ENCODE measurements around the gene SRL.
A peak's percentile ranks its signal among the peaks of the same experiment; 100 is the strongest.
"Not testable (repeated sequence)": the region's sequence is repeated elsewhere in the genome, so short reads cannot be mapped to it uniquely, and the experiment has no call there.

SRL gene

GRCh38 chr16:4166821-4167220 lies 75.1 kb downstream of the SRL start:
- Mint-ChIP-seq H3K27ac (no peak overlapping the region), H3K4me3 (no peak overlapping the region), H3K4me1 (ENCODE audit: low read depth) (peaks cover 22% of the 10 kb centered on the region), H3K9me3 (no peaks in the 10 kb centered on the region), H3K27me3 (peaks cover 18% of the 10 kb centered on the region), H3K36me3 (ENCODE audit: low read depth) (no peaks in the 10 kb centered on the region)
- intact Hi-C loops (cut with micrococcal nuclease) = no loop called here

DNA sequence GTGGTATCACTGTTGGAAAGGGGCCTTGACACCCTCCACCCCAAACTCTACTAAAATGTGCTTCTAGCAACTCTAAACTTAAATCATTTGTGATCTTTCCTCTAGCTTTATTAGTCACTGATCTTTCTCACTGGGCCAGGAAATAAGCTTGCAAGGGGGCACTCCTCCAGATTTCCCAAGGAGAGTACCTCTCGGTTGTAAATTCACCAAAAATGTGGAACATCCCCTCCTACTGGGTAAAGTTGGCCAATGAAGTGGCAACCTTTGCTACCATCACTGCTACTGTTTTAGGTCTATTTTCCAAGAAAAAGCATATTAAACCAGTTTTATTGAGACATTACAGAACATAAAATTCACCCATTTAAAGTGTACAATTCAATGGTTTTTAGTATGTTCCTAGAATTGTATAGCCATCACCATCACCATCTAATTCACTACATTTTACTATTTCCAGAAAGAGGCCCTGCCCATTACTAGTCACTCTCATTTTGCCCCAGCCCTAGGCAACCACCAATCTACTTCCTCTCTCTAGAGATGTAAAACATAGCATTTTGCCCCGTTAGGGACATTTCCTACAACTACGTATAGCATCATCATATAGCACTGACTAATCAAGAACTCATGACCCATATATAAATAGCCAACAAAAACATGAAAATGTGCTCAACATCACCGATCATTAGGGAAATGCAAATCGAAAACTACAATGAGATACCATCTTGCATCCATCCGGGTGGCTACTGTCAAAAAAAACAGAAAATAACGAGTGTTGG lies 81.0 kb downstream of the SRL start:
- no peak overlapping the region for H3K27ac Mint-ChIP-seq
- H3K36me3 Mint-ChIP-seq (ENCODE audit: low read depth) = no peaks in the 10 kb centered on the region
- H3K4me3 Mint-ChIP-seq = no peak overlapping the region
- intact Hi-C loops (cut with micrococcal nuclease) = no loop called here
- H3K4me1 Mint-ChIP-seq (ENCODE audit: low read depth) = peaks cover 24% of the 10 kb centered on the region
- H3K27me3 Mint-ChIP-seq = peaks cover 24% of the 10 kb centered on the region
- H3K9me3 Mint-ChIP-seq = no peaks in the 10 kb centered on the region

DNA sequence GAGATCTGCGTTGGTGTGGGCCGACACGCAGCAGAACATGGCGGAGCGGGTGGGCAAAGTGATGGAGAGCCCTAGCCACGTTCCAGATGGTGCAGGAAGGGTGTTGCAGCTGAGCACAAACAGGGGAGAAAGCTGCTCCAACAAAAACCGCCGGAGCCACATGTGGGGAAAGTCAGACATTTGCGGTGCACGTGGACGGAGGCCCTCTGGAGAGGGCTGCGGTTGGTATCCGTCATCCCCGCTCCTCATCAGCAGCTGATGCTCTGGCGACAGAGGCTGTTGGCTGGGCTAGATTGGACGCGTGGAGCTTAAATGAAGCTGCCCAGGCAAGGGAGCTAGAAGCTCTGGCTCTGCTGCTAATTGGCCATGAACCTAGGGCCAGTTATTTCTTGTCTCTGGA lies 82.2 kb downstream of the SRL start:
- H3K4me3 Mint-ChIP-seq = no peak overlapping the region
- no peaks in the 10 kb centered on the region for H3K9me3 Mint-ChIP-seq
- no peaks in the 10 kb centered on the region for H3K36me3 Mint-ChIP-seq (ENCODE audit: low read depth)
- H3K4me1 Mint-ChIP-seq (ENCODE audit: low read depth) = peaks cover 24% of the 10 kb centered on the region
- intact Hi-C loops (cut with micrococcal nuclease) = no loop called here
- H3K27ac Mint-ChIP-seq = no peak overlapping the region
- H3K27me3 Mint-ChIP-seq = peaks cover 34% of the 10 kb centered on the region

GRCh38 chr16:4158143-4159093 lies 83.5 kb downstream of the SRL start:
- Mint-ChIP-seq H3K27me3 (peaks cover 46% of the 10 kb centered on the region), H3K4me3 (no peak overlapping the region), H3K36me3 (ENCODE audit: low read depth) (no peaks in the 10 kb centered on the region), H3K27ac (no peak overlapping the region), H3K4me1 (ENCODE audit: low read depth) (peaks cover 24% of the 10 kb centered on the region), H3K9me3 (no peaks in the 10 kb centered on the region)
- intact Hi-C loops (cut with micrococcal nuclease) = no loop called here

- no peaks in the 10 kb centered on the region for H3K9me3 Mint-ChIP-seq
Measured at GRCh38 chr16:4157376-4157825, 84.5 kb downstream of the SRL start.

GRCh38 chr16:4156503-4156902 lies 85.4 kb downstream of the SRL start:
- H3K4me3 Mint-ChIP-seq; H3K9me3 Mint-ChIP-seq; intact Hi-C loops (cut with micrococcal nuclease); H3K27ac Mint-ChIP-seq; H3K36me3 Mint-ChIP-seq (ENCODE audit: low read depth): not testable (repeated sequence)
- H3K4me1 Mint-ChIP-seq (ENCODE audit: low read depth) = peaks cover 24% of the 10 kb centered on the region
- peaks cover 47% of the 10 kb centered on the region for H3K27me3 Mint-ChIP-seq

More at GRCh38 chr16:4157376-4157825, 84.5 kb downstream of the SRL start:
- Mint-ChIP-seq H3K4me3 (no peak overlapping the region), H3K4me1 (ENCODE audit: low read depth) (peaks cover 24% of the 10 kb centered on the region), H3K27ac (no peak overlapping the region), H3K27me3 (peaks cover 47% of the 10 kb centered on the region), H3K36me3 (ENCODE audit: low read depth) (no peaks in the 10 kb centered on the region)
- intact Hi-C loops (cut with micrococcal nuclease) = no loop called here

- intact Hi-C loops (cut with micrococcal nuclease); H3K9me3 Mint-ChIP-seq; H3K4me3 Mint-ChIP-seq; H3K36me3 Mint-ChIP-seq (ENCODE audit: low read depth); H3K4me1 Mint-ChIP-seq (ENCODE audit: low read depth); H3K27ac Mint-ChIP-seq: not testable (repeated sequence)
- H3K27me3 Mint-ChIP-seq = peaks cover 38% of the 10 kb centered on the region
Measured at GRCh38 chr16:4153364-4153763, 88.5 kb downstream of the SRL start.

- H3K9me3 Mint-ChIP-seq = no peaks in the 10 kb centered on the region
- no peak overlapping the region for H3K4me3 Mint-ChIP-seq
- H3K36me3 Mint-ChIP-seq (ENCODE audit: low read depth) = no peaks in the 10 kb centered on the region
- H3K27ac Mint-ChIP-seq = no peak overlapping the region
- H3K27me3 Mint-ChIP-seq = peaks cover 32% of the 10 kb centered on the region
- intact Hi-C loops (cut with micrococcal nuclease) = no loop called here
- H3K4me1 Mint-ChIP-seq (ENCODE audit: low read depth) = no peaks in the 10 kb centered on the region
Measured at GRCh38 chr16:4152267-4152666, 89.6 kb downstream of the SRL start.

GRCh38 chr16:4147236-4147635 lies 94.6 kb downstream of the SRL start:
- H3K27ac Mint-ChIP-seq = no peak overlapping the region
- peaks cover 23% of the 10 kb centered on the region for H3K27me3 Mint-ChIP-seq

DNA sequence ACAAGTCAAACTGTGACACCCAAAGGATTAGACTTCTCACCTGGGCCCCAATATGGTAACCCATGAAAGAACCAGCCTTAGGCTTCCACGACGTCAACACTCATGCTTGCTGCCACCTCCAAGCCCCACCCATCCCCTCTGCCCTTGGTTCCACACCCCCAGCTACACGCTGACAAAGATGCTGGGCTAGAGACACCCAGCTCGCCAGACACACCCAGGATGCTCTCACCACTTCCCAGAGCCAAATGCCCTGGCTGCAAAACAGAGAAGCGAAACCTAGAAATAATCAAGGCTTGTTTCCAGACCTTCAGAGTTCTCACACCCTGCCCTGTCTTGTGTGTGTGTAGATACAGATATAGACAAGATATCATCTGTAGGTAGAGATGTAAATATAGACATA lies 99.6 kb downstream of the SRL start:
- Mint-ChIP-seq H3K27ac (peak overlapping the region; percentile 30), H3K36me3 (ENCODE audit: low read depth) (no peaks in the 10 kb centered on the region), H3K4me1 (ENCODE audit: low read depth) (peaks cover 23% of the 10 kb centered on the region), H3K27me3 (peaks cover 32% of the 10 kb centered on the region), H3K9me3 (no peaks in the 10 kb centered on the region), H3K4me3 (no peak overlapping the region)
- intact Hi-C loops (cut with micrococcal nuclease) = no loop called here

More at GRCh38 chr16:4147236-4147635, 94.6 kb downstream of the SRL start:
- Mint-ChIP-seq H3K9me3 (no peaks in the 10 kb centered on the region), H3K4me3 (no peak overlapping the region), H3K4me1 (ENCODE audit: low read depth) (peaks cover 12% of the 10 kb centered on the region), H3K36me3 (ENCODE audit: low read depth) (no peaks in the 10 kb centered on the region)
- intact Hi-C loops (cut with micrococcal nuclease) = no loop called here

GRCh38 chr16:4141604-4142003 lies 100.3 kb downstream of the SRL start:
- H3K4me3 Mint-ChIP-seq = no peak overlapping the region
- H3K9me3 Mint-ChIP-seq = no peaks in the 10 kb centered on the region
- H3K4me1 Mint-ChIP-seq (ENCODE audit: low read depth) = peaks cover 23% of the 10 kb centered on the region
- intact Hi-C loops (cut with micrococcal nuclease) = no loop called here
- no peak overlapping the region for H3K27ac Mint-ChIP-seq
- H3K27me3 Mint-ChIP-seq = peaks cover 33% of the 10 kb centered on the region
- H3K36me3 Mint-ChIP-seq (ENCODE audit: low read depth) = no peaks in the 10 kb centered on the region

GRCh38 chr16:4140652-4141051 lies 101.2 kb downstream of the SRL start:
- Mint-ChIP-seq H3K9me3 (no peaks in the 10 kb centered on the region), H3K27ac (no peak overlapping the region), H3K4me3 (no peak overlapping the region), H3K36me3 (ENCODE audit: low read depth) (no peaks in the 10 kb centered on the region), H3K4me1 (ENCODE audit: low read depth) (peaks cover 23% of the 10 kb centered on the region), H3K27me3 (peaks cover 39% of the 10 kb centered on the region)
- intact Hi-C loops (cut with micrococcal nuclease) = no loop called here

- Mint-ChIP-seq H3K27ac (no peak overlapping the region), H3K9me3 (no peaks in the 10 kb centered on the region), H3K36me3 (ENCODE audit: low read depth) (no peaks in the 10 kb centered on the region), H3K27me3 (peaks cover 42% of the 10 kb centered on the region), H3K4me1 (ENCODE audit: low read depth) (peaks cover 23% of the 10 kb centered on the region), H3K4me3 (no peak overlapping the region)
- intact Hi-C loops (cut with micrococcal nuclease) = no loop called here
Measured at GRCh38 chr16:4139968-4140367, 101.9 kb downstream of the SRL start.
